Measurements from ENCODE around the gene RFPL3. TPM values are rescaled to one million over a fixed set of nuclear protein-coding genes. Genes with fewer than 3 reads are reported as not detected.

RFPL3 gene
- polyA plus RNA-seq, 1 donor from 2014 or later: not detected

GRCh38 chr22:32339190-32340012 is 18.3 kb upstream of the RFPL3 start:
- H3K36me3 ChIP-seq (ENCODE audit: insufficient read depth, low read length): no peaks in the 10 kb centered on the region
- H3F3A ChIP-seq (ENCODE audit: insufficient read depth, low read length, poor library complexity, severe bottlenecking): no peaks in the 10 kb centered on the region
- no peaks in the 10 kb centered on the region for H4K20me1 ChIP-seq (ENCODE audit: insufficient read depth)
- no peak overlapping the region for H3K27ac ChIP-seq (ENCODE audit: low read length)
- TF ChIP-seq REST (IDR thresholded peaks at IDR 0.05; ENCODE audit: borderline replicate concordance) (no peak), EP300 (conservative IDR thresholded peaks at IDR 0.05; ENCODE audit: poor library complexity, severe bottlenecking) (no peak), EZH2 (IDR thresholded peaks at IDR 0.05; ENCODE audit: borderline replicate concordance, insufficient read depth, low read length, poor library complexity, severe bottlenecking) (no peak), CTCF (IDR thresholded peaks at IDR 0.05; ENCODE audit: poor library complexity, severe bottlenecking) (no peak), MXI1 (conservative IDR thresholded peaks at IDR 0.05; ENCODE audit: poor library complexity, severe bottlenecking) (no peak), RAD21 (conservative IDR thresholded peaks at IDR 0.05) (no peak)
- no peaks in the 10 kb centered on the region for H3K9me2 ChIP-seq (ENCODE audit: insufficient read depth, low read length)
- H3K79me2 ChIP-seq (replicated peaks; ENCODE audit: insufficient read depth, low read length): no peaks in the 10 kb centered on the region
- H3K27me3 ChIP-seq (ENCODE audit: insufficient read depth, low read depth, low read length): no peaks in the 10 kb centered on the region
- no peak overlapping the region for H3K4me3 ChIP-seq (ENCODE audit: low read length)
- no peaks in the 10 kb centered on the region for H3K9me3 ChIP-seq (ENCODE audit: low read length)
- H3K4me2 ChIP-seq (ENCODE audit: low read length): no peak overlapping the region
- H3K9ac ChIP-seq (ENCODE audit: low read length): no peak overlapping the region
- H2AFZ ChIP-seq (ENCODE audit: low read depth, low read length): no peak overlapping the region

GRCh38 chr22:32340411-32340810 is 17.3 kb upstream of the RFPL3 start:
- Histone ChIP-seq H2AFZ (ENCODE audit: low read depth, low read length) (no peak overlapping the region), H3F3A (ENCODE audit: insufficient read depth, low read length, poor library complexity, severe bottlenecking) (no peaks in the 10 kb centered on the region), H3K36me3 (ENCODE audit: insufficient read depth, low read length) (no peaks in the 10 kb centered on the region), H3K9me3 (ENCODE audit: low read length) (no peaks in the 10 kb centered on the region), H3K9ac (ENCODE audit: low read length) (no peak overlapping the region), H4K20me1 (ENCODE audit: insufficient read depth) (no peaks in the 10 kb centered on the region), H3K27ac (ENCODE audit: low read length) (no peak overlapping the region), H3K4me2 (ENCODE audit: low read length) (no peak overlapping the region), H3K4me3 (ENCODE audit: low read length) (no peak overlapping the region), H3K79me2 (replicated peaks; ENCODE audit: insufficient read depth, low read length) (no peaks in the 10 kb centered on the region), H3K9me2 (ENCODE audit: insufficient read depth, low read length) (no peaks in the 10 kb centered on the region), H3K27me3 (ENCODE audit: insufficient read depth, low read depth, low read length) (no peaks in the 10 kb centered on the region)
- TF ChIP-seq RAD21 (conservative IDR thresholded peaks at IDR 0.05): no peak
- no peak for TF ChIP-seq MXI1 (conservative IDR thresholded peaks at IDR 0.05; ENCODE audit: poor library complexity, severe bottlenecking)
- no peak for TF ChIP-seq SMC3 (conservative IDR thresholded peaks at IDR 0.05; ENCODE audit: poor library complexity)
- TF ChIP-seq REST (IDR thresholded peaks at IDR 0.05; ENCODE audit: borderline replicate concordance): no peak
- no peak for TF ChIP-seq TAF1 (IDR thresholded peaks at IDR 0.05; ENCODE audit: low read depth)
- no peak for TF ChIP-seq EZH2 (IDR thresholded peaks at IDR 0.05; ENCODE audit: borderline replicate concordance, insufficient read depth, low read length, poor library complexity, severe bottlenecking)
- no peak for TF ChIP-seq EP300 (conservative IDR thresholded peaks at IDR 0.05; ENCODE audit: poor library complexity, severe bottlenecking)
- TF ChIP-seq POLR2AphosphoS5 (IDR thresholded peaks at IDR 0.05): no peak
- TF ChIP-seq CTCF (IDR thresholded peaks at IDR 0.05; ENCODE audit: poor library complexity, severe bottlenecking): no peak
